Measurements from ENCODE around the gene EVX2.

EVX2 gene

DNA sequence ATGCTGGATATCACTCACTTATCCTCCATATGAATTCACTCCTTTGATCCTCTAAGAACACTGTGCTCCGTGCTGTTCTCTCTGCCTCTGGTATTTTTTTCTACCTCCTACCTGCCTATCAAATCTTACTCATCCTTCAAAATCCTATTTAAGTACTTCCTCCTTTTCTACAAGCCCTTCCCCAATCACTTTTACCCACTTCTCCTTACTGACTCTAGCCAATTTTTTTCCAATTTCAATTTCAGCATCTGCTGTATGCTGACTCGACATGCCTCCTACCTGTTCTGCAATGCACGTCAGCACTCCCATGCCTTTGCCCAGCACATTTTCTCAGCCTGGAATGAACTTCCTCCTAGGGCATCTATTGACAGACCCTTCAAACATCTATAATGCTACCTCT, 44.4 kb downstream of the EVX2 start:
- DNase-seq = no peak

DNA sequence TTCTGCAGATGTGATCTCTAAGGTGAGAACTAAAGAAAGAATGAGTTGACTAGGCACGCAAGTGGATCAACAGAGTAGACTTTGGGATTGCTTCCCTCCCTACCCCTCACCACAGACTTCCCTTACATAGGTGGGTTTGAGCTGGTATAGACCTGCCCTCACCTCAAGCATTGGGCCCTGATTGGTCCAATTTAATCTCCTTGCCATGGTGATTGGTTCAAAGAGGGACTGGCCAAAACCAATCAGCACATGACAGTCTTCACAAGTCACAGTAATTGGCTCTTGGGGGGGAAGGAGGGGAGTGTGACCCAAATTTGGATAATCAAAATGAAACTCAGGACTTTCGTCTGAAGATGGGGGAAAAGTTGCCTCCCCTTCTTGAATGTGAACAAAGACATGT, 45.1 kb downstream of the EVX2 start:
- no peak for DNase-seq

GRCh38 chr2:176035013-176035691, 48.6 kb downstream of the EVX2 start:
- DNase-seq = no peak

DNA sequence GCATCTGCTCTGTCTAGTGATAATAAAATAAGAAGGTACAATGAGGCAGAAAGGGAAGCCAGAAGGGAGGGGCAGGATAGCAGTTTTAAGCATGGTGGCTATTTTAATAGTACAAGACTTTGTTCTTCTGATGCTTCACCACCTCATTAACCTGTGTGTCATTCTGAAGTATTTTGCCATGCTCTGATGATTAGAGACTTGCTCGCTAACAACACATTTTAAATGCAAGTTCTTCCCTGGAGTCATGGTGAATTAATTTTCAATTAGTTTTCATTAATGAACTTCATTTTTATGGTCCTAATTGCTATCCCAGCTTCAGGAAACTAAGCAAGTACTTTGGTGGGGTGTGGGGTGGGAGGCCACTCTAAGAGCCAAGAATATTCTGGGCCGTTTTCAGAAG, 56.0 kb downstream of the EVX2 start:
- DNase-seq = no peak
